GM23248 (cell line): ENCODE results near the gene NUP98. TPM values are rescaled to one million over a fixed set of nuclear protein-coding genes. Genes with fewer than 3 reads are reported as not detected.

Experiments
- DNase-seq: peaks from one replicate; pipeline ENCODE4 v3.0.0-alpha.2; 2015
- H2AFZ ChIP-seq: fragments of 200-600 bp; sonication (generic); 2 replicates; pipeline ENCODE4 v1.6.1; 2016; ENCODE audit warnings: antibody characterized with exemption
- H3F3A ChIP-seq: fragments of 200-600 bp; sonication (generic); 2 replicates; pipeline ENCODE4 v1.6.1; 2016; ENCODE audit warnings: mild to moderate bottlenecking, antibody characterized with exemption, mixed run types; ENCODE audit not compliant: insufficient read depth
- H3K27ac ChIP-seq: fragments of 200-600 bp; sonication (generic); 2 replicates; pipeline ENCODE4 v1.5.1; 2016; ENCODE audit warnings: mild to moderate bottlenecking
- H3K27me3 ChIP-seq: fragments of 200-600 bp; sonication (generic); replicated peaks from 2 replicates; pipeline ENCODE4 v1.6.1; 2016; ENCODE audit warnings: mild to moderate bottlenecking; ENCODE audit not compliant: insufficient read depth
- H3K36me3 ChIP-seq: fragments of 200-600 bp; sonication (generic); 2 replicates; pipeline ENCODE4 v1.6.1; 2016; ENCODE audit warnings: low read depth, mild to moderate bottlenecking
- H3K4me1 ChIP-seq: fragments of 200-600 bp; sonication (generic); 2 replicates; pipeline ENCODE4 v1.6.1; 2016; ENCODE audit warnings: mild to moderate bottlenecking; ENCODE audit not compliant: insufficient read depth
- H3K4me2 ChIP-seq: fragments of 200-600 bp; sonication (generic); one replicate; pipeline ENCODE4 v1.6.1; 2016; ENCODE audit warnings: mild to moderate bottlenecking; ENCODE audit not compliant: unreplicated experiment
- H3K4me3 ChIP-seq: fragments of 200-600 bp; sonication (generic); 2 replicates; pipeline ENCODE4 v1.5.1; 2016; ENCODE audit warnings: mild to moderate bottlenecking
- H3K79me2 ChIP-seq: fragments of 200-600 bp; sonication (generic); 2 replicates; pipeline ENCODE4 v1.6.1; 2016; ENCODE audit warnings: mild to moderate bottlenecking; ENCODE audit not compliant: insufficient read depth
- H3K9ac ChIP-seq: fragments of 200-600 bp; sonication (generic); 2 replicates; pipeline ENCODE4 v1.6.1; 2016; ENCODE audit warnings: mild to moderate bottlenecking
- H3K9me2 ChIP-seq: fragments of 200-600 bp; sonication (generic); 2 replicates; pipeline ENCODE4 v1.6.1; 2016; ENCODE audit warnings: mixed run types, mild to moderate bottlenecking, moderate library complexity; ENCODE audit not compliant: insufficient read depth
- H3K9me3 ChIP-seq: fragments of 200-600 bp; sonication (generic); one replicate; pipeline ENCODE4 v1.6.1; 2017; ENCODE audit warnings: low read depth
- H4K20me1 ChIP-seq: fragments of 200-600 bp; sonication (generic); 2 replicates; pipeline ENCODE4 v1.6.0; 2016; ENCODE audit not compliant: insufficient read depth
- EZH2 ChIP-seq: fragments of 200-600 bp; sonication (generic); IDR thresholded peaks from 2 replicates; pipeline ENCODE4 v1.6.1; 2018; ENCODE audit warnings: antibody characterized with exemption, mild to moderate bottlenecking; ENCODE audit not compliant: insufficient read depth, poor library complexity, severe bottlenecking
- EZH2phosphoT487 ChIP-seq: fragments of 200-600 bp; sonication (generic); IDR thresholded peaks from 2 replicates; pipeline ENCODE4 v1.6.1; 2018; ENCODE audit warnings: antibody characterized with exemption, moderate library complexity, mild to moderate bottlenecking, low read depth; ENCODE audit not compliant: insufficient read depth
- WGBS, 2 experiments: methylation state at CpG; one replicate each; pipeline ENCODE4 v1.1.6; 2015 to 2017; ENCODE audit warnings: low lambda C conversion rate in 2 of 2, low coverage in 1 of 2; ENCODE audit errors: missing lambda C conversion rate in 2 of 2; 5-methylcytosine and 5-hydroxymethylcytosine counted together
- in situ Hi-C: fragments of 300-500 bp; cut with MboI; formaldehyde crosslinking; loops from 2 replicates; pipeline ENCODE4 v1.15.0; 2020
- polyA plus RNA-seq: library from polyadenylated mRNA; unstranded; fragments of >200 nt; fragmentation: Nextera tagmentation; extraction: Ambion mirVana; gene quantifications from 2 replicates; pipeline ENCODE4 v1.2.1, GENCODE V29; 2016
- small RNA-seq: library from RNA; depleted of rRNA; stranded (forward); fragments of <200 nt; gene quantifications from one replicate; pipeline ENCODE3, GENCODE V24; 2014; ENCODE audit warnings: low read depth, low replicate concordance
- total RNA-seq: library from RNA; depleted of rRNA; stranded (reverse); fragments of >200 nt; shearing (Covaris generic); gene quantifications from 2 replicates; pipeline ENCODE4 v1.2.3, GENCODE V29; 2014; rRNA removed

The NUP98 gene
- total and polyA plus RNA-seq, 2 experiments from 2014 or later, result 30.5 to 79.3 TPM

- Histone ChIP-seq H3F3A (no peaks in the 10 kb centered on the region), H3K9me2 (no peaks in the 10 kb centered on the region), H2AFZ (no peak overlapping the region), H3K4me1 (no peaks in the 10 kb centered on the region; the same call in 1 of the 2 replicates), H3K79me2 (no peaks in the 10 kb centered on the region), H3K27me3 (no peaks in the 10 kb centered on the region), H3K9me3 (no peaks in the 10 kb centered on the region), H3K4me3 (no peak overlapping the region), H3K36me3 (no peaks in the 10 kb centered on the region), H3K27ac (no peak overlapping the region), H4K20me1 (no peaks in the 10 kb centered on the region), H3K4me2 (no peak overlapping the region), H3K9ac (no peak overlapping the region)
- TF ChIP-seq EZH2 (no peak), EZH2phosphoT487 (no peak)
- 90 to 94% methylated on average over 23 of the region's 23 CpGs for WGBS, 2 experiments
- no peak for DNase-seq
- in situ Hi-C loops, result no loop called here
Observed at GRCh38 chr11:3626250-3626960, 170.9 kb downstream of the NUP98 start.

Small RNA genes within 50 kb of the gene (small RNA-seq; reads per million reads assigned to genes)
- gene RF00019 (not detected), gene RNU6-1143P (not detected), gene RNU7-50P (not detected)

Other genes starting within 250 kb of the NUP98 start
- gene ART5, start 155.6 kb downstream of the NUP98 start, total RNA-seq, result not detected in 2 replicates
- gene ART5, start 155.6 kb downstream of the NUP98 start, polyA plus RNA-seq, result 0.23 TPM in 1 of 2 replicates, not detected in the other
- gene ART1, start 152.4 kb downstream of the NUP98 start, total RNA-seq, result not detected in 2 replicates
- gene ART1, start 152.4 kb downstream of the NUP98 start, polyA plus RNA-seq, result not detected in 2 replicates
- 0.51 and 0.65 TPM in 2 replicates for gene CHRNA10, start 126.2 kb downstream of the NUP98 start, total RNA-seq
- gene CHRNA10, start 126.2 kb downstream of the NUP98 start, polyA plus RNA-seq, result 0.28 and 0.44 TPM in 2 replicates
- gene PGAP2, start 11.0 kb upstream of the NUP98 start, total RNA-seq, result 10.1 and 19.0 TPM in 2 replicates
- 14.7 and 17.8 TPM in 2 replicates for gene PGAP2, start 11.0 kb upstream of the NUP98 start, polyA plus RNA-seq
- gene RHOG, start 43.4 kb upstream of the NUP98 start, total RNA-seq, result 42.0 and 45.5 TPM in 2 replicates
- 59.5 and 61.4 TPM in 2 replicates for gene RHOG, start 43.4 kb upstream of the NUP98 start, polyA plus RNA-seq
- 24.6 and 63.4 TPM in 2 replicates for gene STIM1, start 58.1 kb upstream of the NUP98 start, total RNA-seq
- 22.0 and 22.3 TPM in 2 replicates for gene STIM1, start 58.1 kb upstream of the NUP98 start, polyA plus RNA-seq